AG04450 (cell line): ENCODE results near the gene HEXIM2. TPM values are rescaled to one million over a fixed set of nuclear protein-coding genes. Genes with fewer than 3 reads are reported as not detected.

Experiments used
- CTCF ChIA-PET: fragments of 300-600, 350-600 bp; formaldehyde crosslinking; extraction: SDS; loops from one replicate; lab custom pipeline; 2022; ENCODE audit warnings: antibody characterized with exemption, inconsistent platforms; lab: Charles Lee
- POLR2A ChIA-PET: fragments of 350-600 bp; formaldehyde crosslinking; extraction: SDS; loops from one replicate; lab custom pipeline; 2021; ENCODE audit warnings: antibody characterized with exemption, inconsistent platforms; lab: Yijun Ruan, JAX
- DNase-seq: peaks from one replicate; pipeline ENCODE4 v3.0.0-alpha.2; 2011; ENCODE audit warnings: low read depth, low spot score
- H3K27ac ChIP-seq: one replicate; pipeline ENCODE4 v1.5.1; 2012; ENCODE audit warnings: low read depth, low read length, control low read depth
- H3K27me3 ChIP-seq: one replicate; pipeline ENCODE4 v1.6.0; 2012; ENCODE audit warnings: low read length; ENCODE audit not compliant: control insufficient read depth, insufficient read depth
- H3K4me3 ChIP-seq: 2 replicates; pipeline ENCODE4 v1.5.1; 2011; ENCODE audit warnings: mild to moderate bottlenecking, low read depth, low read length, control low read depth
- H3K9me3 ChIP-seq: 2 replicates; pipeline ENCODE4 v1.5.1; 2012; ENCODE audit warnings: low read length; ENCODE audit not compliant: control insufficient read depth, insufficient read depth
- polyA plus RNA-seq: library from polyadenylated mRNA; depleted of rRNA; stranded (reverse); fragments of >200 nt; gene quantifications from 2 replicates; pipeline ENCODE4 v1.2.3, GENCODE V29; 2011
- TF ChIP-seq, protein P1 (sequence below): IDR thresholded peaks from 2 replicates; pipeline ENCODE4 v1.5.1; 2011; ENCODE audit warnings: low read depth, low read length, control low read depth, inconsistent platforms

The HEXIM2 gene
- polyA plus RNA-seq, 1 experiment: 4.2 TPM

DNA sequence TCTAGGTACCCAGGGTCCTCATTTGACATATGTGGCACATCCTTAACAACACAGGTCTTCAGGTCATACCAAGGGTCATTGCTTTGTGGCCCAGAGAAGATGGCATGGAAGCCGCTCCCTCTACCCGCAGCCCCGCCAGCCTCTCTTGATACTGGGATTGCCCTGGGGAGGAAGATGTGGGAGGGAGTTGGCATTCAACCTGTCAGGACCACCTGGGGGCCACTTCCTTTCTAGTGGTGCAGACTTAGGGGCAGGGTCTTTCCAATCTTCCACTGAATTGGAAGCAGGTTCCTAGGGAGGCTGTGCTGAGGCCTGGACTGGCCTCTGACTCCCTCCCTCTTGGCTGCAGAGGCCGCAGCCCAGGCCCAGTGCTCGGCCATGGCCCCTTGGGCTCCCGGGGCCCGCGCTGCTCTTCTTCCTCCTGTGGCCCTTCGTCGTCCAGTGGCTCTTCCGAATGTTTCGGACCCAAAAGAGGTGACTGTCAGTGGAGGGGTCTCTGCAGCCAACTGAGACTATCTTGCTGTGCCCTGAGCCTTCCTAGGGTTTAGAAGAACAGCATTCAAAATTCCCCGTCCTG is 18.5 kb upstream of the HEXIM2 start:
- no peaks in the 10 kb centered on the region; the same call in 1 of the 2 replicates for H3K9me3 ChIP-seq
- POLR2A ChIA-PET: interaction anchor here (0.7 to 1.6 kb wide), 4 partner anchors 8 to 30 kb away, joined by 3 to 10 read pairs (median 8); partner anchors contain the start of gene ACBD4
- no peak for DNase-seq
- TF ChIP-seq, protein P1, sequence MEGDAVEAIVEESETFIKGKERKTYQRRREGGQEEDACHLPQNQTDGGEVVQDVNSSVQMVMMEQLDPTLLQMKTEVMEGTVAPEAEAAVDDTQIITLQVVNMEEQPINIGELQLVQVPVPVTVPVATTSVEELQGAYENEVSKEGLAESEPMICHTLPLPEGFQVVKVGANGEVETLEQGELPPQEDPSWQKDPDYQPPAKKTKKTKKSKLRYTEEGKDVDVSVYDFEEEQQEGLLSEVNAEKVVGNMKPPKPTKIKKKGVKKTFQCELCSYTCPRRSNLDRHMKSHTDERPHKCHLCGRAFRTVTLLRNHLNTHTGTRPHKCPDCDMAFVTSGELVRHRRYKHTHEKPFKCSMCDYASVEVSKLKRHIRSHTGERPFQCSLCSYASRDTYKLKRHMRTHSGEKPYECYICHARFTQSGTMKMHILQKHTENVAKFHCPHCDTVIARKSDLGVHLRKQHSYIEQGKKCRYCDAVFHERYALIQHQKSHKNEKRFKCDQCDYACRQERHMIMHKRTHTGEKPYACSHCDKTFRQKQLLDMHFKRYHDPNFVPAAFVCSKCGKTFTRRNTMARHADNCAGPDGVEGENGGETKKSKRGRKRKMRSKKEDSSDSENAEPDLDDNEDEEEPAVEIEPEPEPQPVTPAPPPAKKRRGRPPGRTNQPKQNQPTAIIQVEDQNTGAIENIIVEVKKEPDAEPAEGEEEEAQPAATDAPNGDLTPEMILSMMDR: no peak
- H3K27ac ChIP-seq: peak overlapping the region; percentile 93
- CTCF ChIA-PET: interaction anchor here (1.7 kb wide), 2 partner anchors 8 to 54 kb away, joined by 12 to 35 read pairs; partner anchors contain the start of gene ACBD4
- no peak overlapping the region for H3K4me3 ChIP-seq
- H3K27me3 ChIP-seq: no peaks in the 10 kb centered on the region

DNA sequence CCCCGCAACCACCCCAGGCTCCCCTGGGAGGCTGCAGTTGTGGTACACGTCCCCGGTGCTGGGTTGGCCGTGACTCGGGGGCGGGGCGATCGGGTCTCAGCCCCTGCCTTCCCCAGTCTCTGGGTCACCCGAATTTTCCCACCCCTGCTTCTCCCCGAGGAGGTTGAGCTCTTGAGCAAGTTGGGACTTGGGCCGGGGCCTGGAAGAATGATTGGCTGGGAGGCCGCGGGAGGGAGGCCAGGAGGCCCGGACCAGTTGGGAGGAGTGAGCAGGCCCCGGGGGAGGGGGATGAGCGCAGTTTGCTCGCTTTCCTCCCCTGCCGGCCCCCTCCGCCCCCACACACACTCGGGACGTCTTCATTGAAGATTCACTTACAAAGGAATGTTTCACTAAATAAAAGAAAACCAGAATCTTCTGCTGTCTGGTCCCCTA is 17.9 kb upstream of the HEXIM2 start:
- POLR2A ChIA-PET: interaction anchor here (1.1 to 1.6 kb wide), 5 partner anchors 8 to 29 kb away, joined by 3 to 10 read pairs (median 4); partner anchors contain the start of genes ACBD4 and HEXIM2
- TF ChIP-seq, protein P1: no peak
- Histone ChIP-seq H3K4me3 (peak overlapping the region; percentile 48), H3K27ac (peak overlapping the region; percentile 93), H3K27me3 (no peaks in the 10 kb centered on the region), H3K9me3 (no peaks in the 10 kb centered on the region; the same call in 1 of the 2 replicates)
- no peak for DNase-seq
- CTCF ChIA-PET: interaction anchor here (0.9 to 1.7 kb wide), 3 partner anchors 9 to 54 kb away, joined by 3 to 35 read pairs (median 12); partner anchors contain the start of gene ACBD4

GRCh38 chr17:45144199-45145034 is 17.3 kb upstream of the HEXIM2 start:
- CTCF ChIA-PET: interaction anchor here (0.9 to 1.7 kb wide), 3 partner anchors 9 to 53 kb away, joined by 3 to 35 read pairs (median 12); partner anchors contain the start of gene ACBD4
- peak overlapping the region; percentile 93 for H3K27ac ChIP-seq
- H3K9me3 ChIP-seq: no peaks in the 10 kb centered on the region; the same call in 1 of the 2 replicates
- TF ChIP-seq, protein P1: no peak
- POLR2A ChIA-PET: interaction anchor here (1.1 to 1.6 kb wide), 5 partner anchors 9 to 29 kb away, joined by 3 to 10 read pairs (median 4); partner anchors contain the start of genes ACBD4 and HEXIM2
- H3K27me3 ChIP-seq: no peaks in the 10 kb centered on the region
- peak overlapping the region; percentile 48 for H3K4me3 ChIP-seq
- DNase-seq: no peak

DNA sequence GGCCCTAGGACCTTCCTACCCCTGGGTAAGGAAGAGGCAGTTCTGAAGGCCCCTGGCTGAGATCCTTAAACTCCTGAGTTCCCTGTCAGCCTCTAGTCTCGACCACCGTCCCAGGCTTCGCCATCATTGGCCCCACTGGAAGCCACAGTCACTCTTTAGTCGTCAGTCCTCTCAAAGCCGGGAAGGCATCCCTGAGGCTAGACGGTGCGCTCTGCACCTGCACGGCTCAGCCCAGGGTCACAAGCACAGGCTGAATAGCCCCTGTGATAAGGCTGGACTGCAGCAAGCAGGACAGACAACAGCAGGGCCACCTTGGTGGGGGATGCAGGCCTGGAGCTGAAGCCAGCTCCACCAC is 16.7 kb upstream of the HEXIM2 start:
- TF ChIP-seq, protein P1: no peak
- Histone ChIP-seq H3K27me3 (no peaks in the 10 kb centered on the region), H3K27ac (peak overlapping the region; percentile 57), H3K9me3 (no peaks in the 10 kb centered on the region; the same call in 1 of the 2 replicates), H3K4me3 (no peak overlapping the region)
- DNase-seq: no peak
- ChIA-PET POLR2A (interaction anchor here (1.1 to 1.4 kb wide), 2 partner anchors 10 to 16 kb away, joined by 4 read pairs; partner anchors contain the start of gene HEXIM2), CTCF (interaction anchor here (1.7 to 1.8 kb wide), 3 partner anchors 10 to 53 kb away, joined by 12 to 35 read pairs (median 20); partner anchors contain the start of gene ACBD4)
